ENCODE data around the gene AURKA. TPM values are rescaled to one million over a fixed set of nuclear protein-coding genes. Genes with fewer than 3 reads are reported as not detected.

Gene AURKA
- total and polyA plus RNA-seq, 2 donors (not counting 1 experiment from before 2014, with no cell fraction given) = 27.7 to 32.7 TPM

DNA sequence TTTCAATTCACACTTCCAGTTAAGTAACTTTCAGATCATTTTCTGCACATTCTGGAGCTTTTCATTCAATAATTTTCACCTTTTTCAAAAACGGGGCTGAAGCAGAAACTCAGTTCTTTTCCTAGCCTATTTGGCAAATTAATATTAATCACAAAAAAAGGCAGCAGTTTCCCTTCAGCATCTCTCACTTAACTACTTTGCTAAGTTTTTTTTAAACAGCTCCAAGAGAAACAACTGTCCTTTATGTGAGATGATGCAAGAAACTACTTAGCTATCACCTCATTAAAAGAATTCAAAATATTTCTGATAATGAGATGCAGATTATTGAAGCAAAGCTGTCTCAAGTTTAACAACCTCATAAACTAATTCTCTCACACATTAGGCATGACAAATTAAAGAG lies 31.9 kb upstream of the AURKA start:
- H2AFZ ChIP-seq (ENCODE audit: low read length) = no peak overlapping the region
- no peaks in the 10 kb centered on the region for H4K20me1 ChIP-seq (ENCODE audit: control insufficient read depth, extremely low read depth, insufficient read depth, low read length)
- H3K4me2 ChIP-seq (ENCODE audit: extremely low read depth, insufficient read depth, low read length) = peak overlapping the region; percentile 29
- peaks cover 2% of the 10 kb centered on the region for H3K36me3 ChIP-seq (ENCODE audit: control insufficient read depth, insufficient read depth, low read length)
- no peaks in the 10 kb centered on the region for H3K27me3 ChIP-seq (ENCODE audit: control insufficient read depth, insufficient read depth, low read length)
- H3K9ac ChIP-seq (ENCODE audit: insufficient read depth, low read length) = no peak overlapping the region
- H3K79me2 ChIP-seq (ENCODE audit: control insufficient read depth, insufficient read depth, low read length) = peaks cover 44% of the 10 kb centered on the region
- H3K9me3 ChIP-seq (ENCODE audit: control insufficient read depth, insufficient read depth, low read depth, low read length) = no peaks in the 10 kb centered on the region
- no peak overlapping the region for H3K4me3 ChIP-seq (replicated peaks in 1 of 4; ENCODE audit: control extremely low read depth in 1 of 4, insufficient read depth in 1 of 4, low read depth in 3 of 4, low read length in 4 of 4)
- peak overlapping the region; percentile 37 for H3K27ac ChIP-seq (ENCODE audit: insufficient read depth, low read length)
- TF ChIP-seq, protein P1, sequence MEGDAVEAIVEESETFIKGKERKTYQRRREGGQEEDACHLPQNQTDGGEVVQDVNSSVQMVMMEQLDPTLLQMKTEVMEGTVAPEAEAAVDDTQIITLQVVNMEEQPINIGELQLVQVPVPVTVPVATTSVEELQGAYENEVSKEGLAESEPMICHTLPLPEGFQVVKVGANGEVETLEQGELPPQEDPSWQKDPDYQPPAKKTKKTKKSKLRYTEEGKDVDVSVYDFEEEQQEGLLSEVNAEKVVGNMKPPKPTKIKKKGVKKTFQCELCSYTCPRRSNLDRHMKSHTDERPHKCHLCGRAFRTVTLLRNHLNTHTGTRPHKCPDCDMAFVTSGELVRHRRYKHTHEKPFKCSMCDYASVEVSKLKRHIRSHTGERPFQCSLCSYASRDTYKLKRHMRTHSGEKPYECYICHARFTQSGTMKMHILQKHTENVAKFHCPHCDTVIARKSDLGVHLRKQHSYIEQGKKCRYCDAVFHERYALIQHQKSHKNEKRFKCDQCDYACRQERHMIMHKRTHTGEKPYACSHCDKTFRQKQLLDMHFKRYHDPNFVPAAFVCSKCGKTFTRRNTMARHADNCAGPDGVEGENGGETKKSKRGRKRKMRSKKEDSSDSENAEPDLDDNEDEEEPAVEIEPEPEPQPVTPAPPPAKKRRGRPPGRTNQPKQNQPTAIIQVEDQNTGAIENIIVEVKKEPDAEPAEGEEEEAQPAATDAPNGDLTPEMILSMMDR (conservative IDR thresholded peaks at IDR 0.05 in 1 of 2, IDR thresholded peaks at IDR 0.05 in 1 of 2; ENCODE audit: low read depth in 1 of 2, low read length in 2 of 2) = no peak
- TF ChIP-seq EZH2 (IDR thresholded peaks at IDR 0.05; ENCODE audit: low read length, missing control alignments) = no peak
- DNase-seq (ENCODE audit: low read depth in 2 of 2) = no peak
- H3K4me1 ChIP-seq (ENCODE audit: control insufficient read depth, extremely low read depth, insufficient read depth, low read length) = peaks cover 34% of the 10 kb centered on the region

DNA sequence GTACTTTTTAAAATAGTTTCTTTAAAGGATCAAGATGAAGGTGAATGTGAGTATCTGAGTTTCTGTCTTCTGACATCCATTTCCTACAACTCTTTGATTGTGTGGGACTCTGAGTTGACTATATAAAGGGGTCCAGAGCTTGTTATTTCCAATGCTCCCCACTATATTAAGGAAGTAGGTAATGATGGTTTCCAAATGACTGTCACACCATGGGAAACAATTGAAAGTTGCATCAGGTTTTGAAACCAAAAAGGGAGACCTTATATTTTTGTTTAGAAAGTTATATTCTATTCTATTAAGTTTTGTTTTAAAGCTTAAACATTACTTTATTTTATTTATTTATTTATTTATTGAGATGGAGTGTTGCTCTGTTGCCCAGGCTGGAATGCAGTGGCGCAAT lies 31.2 kb upstream of the AURKA start:
- no peak for DNase-seq (ENCODE audit: low read depth in 2 of 2)
- TF ChIP-seq EZH2 (IDR thresholded peaks at IDR 0.05; ENCODE audit: low read length, missing control alignments) = no peak
- TF ChIP-seq, protein P1 (conservative IDR thresholded peaks at IDR 0.05 in 1 of 2, IDR thresholded peaks at IDR 0.05 in 1 of 2; ENCODE audit: low read depth in 1 of 2, low read length in 2 of 2) = no peak
- Histone ChIP-seq H3K9me3 (ENCODE audit: control insufficient read depth, insufficient read depth, low read depth, low read length) (no peaks in the 10 kb centered on the region), H3K4me2 (ENCODE audit: extremely low read depth, insufficient read depth, low read length) (peak overlapping the region; percentile 4), H3K9ac (ENCODE audit: insufficient read depth, low read length) (no peak overlapping the region), H3K4me1 (ENCODE audit: control insufficient read depth, extremely low read depth, insufficient read depth, low read length) (peaks cover 31% of the 10 kb centered on the region), H3K36me3 (ENCODE audit: control insufficient read depth, insufficient read depth, low read length) (peaks cover 2% of the 10 kb centered on the region), H3K4me3 (replicated peaks in 1 of 4; ENCODE audit: control extremely low read depth in 1 of 4, insufficient read depth in 1 of 4, low read depth in 3 of 4, low read length in 4 of 4) (no peak overlapping the region), H3K27me3 (ENCODE audit: control insufficient read depth, insufficient read depth, low read length) (no peaks in the 10 kb centered on the region), H2AFZ (ENCODE audit: low read length) (no peak overlapping the region), H3K27ac (ENCODE audit: insufficient read depth, low read length) (peak overlapping the region; percentile 77), H3K79me2 (ENCODE audit: control insufficient read depth, insufficient read depth, low read length) (peaks cover 47% of the 10 kb centered on the region), H4K20me1 (ENCODE audit: control insufficient read depth, extremely low read depth, insufficient read depth, low read length) (no peaks in the 10 kb centered on the region)

DNA sequence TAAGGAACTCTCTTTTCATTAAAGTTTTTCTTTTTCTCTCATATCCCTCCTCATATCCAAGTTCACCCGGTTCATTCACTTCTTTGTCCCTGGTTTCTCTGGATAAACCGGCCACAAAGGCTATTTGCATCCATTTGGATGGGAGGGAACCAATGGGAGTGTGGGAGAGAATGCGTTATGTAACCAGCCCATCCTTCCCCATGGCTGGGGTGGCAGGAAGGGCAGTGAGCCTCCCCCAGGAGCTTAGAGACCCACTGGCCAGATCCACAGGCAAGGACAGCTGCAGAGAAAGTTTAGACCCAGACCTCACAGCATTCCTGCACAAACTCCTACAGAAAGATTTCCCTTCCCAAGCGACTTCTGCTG lies 30.8 kb upstream of the AURKA start:
- peak overlapping the region; percentile 1 for H3K9ac ChIP-seq (ENCODE audit: insufficient read depth, low read length)
- peak overlapping the region; percentile 4 for H3K4me2 ChIP-seq (ENCODE audit: extremely low read depth, insufficient read depth, low read length)
- H3K27me3 ChIP-seq (ENCODE audit: control insufficient read depth, insufficient read depth, low read length) = no peaks in the 10 kb centered on the region
- H3K36me3 ChIP-seq (ENCODE audit: control insufficient read depth, insufficient read depth, low read length) = peaks cover 2% of the 10 kb centered on the region
- H4K20me1 ChIP-seq (ENCODE audit: control insufficient read depth, extremely low read depth, insufficient read depth, low read length) = no peaks in the 10 kb centered on the region
- H3K4me1 ChIP-seq (ENCODE audit: control insufficient read depth, extremely low read depth, insufficient read depth, low read length) = peaks cover 33% of the 10 kb centered on the region
- no peak for DNase-seq (ENCODE audit: low read depth in 2 of 2)
- H3K27ac ChIP-seq (ENCODE audit: insufficient read depth, low read length) = peak overlapping the region; percentile 77
- no peak overlapping the region for H2AFZ ChIP-seq (ENCODE audit: low read length)
- H3K79me2 ChIP-seq (ENCODE audit: control insufficient read depth, insufficient read depth, low read length) = peaks cover 47% of the 10 kb centered on the region
- no peaks in the 10 kb centered on the region for H3K9me3 ChIP-seq (ENCODE audit: control insufficient read depth, insufficient read depth, low read depth, low read length)
- no peak for TF ChIP-seq EZH2 (IDR thresholded peaks at IDR 0.05; ENCODE audit: low read length, missing control alignments)
- TF ChIP-seq, protein P1 (conservative IDR thresholded peaks at IDR 0.05 in 1 of 2, IDR thresholded peaks at IDR 0.05 in 1 of 2; ENCODE audit: low read depth in 1 of 2, low read length in 2 of 2) = no peak
- H3K4me3 ChIP-seq (replicated peaks in 1 of 4; ENCODE audit: control extremely low read depth in 1 of 4, insufficient read depth in 1 of 4, low read depth in 3 of 4, low read length in 4 of 4) = no peak overlapping the region

Measured in fibroblast of lung (primary cell).